ENCODE results near the gene SOAT2. TPM values are rescaled to one million over a fixed set of nuclear protein-coding genes. Genes with fewer than 3 reads are reported as not detected.
"Not testable (repeated sequence)": the region's sequence is repeated elsewhere in the genome, so short reads cannot be mapped to it uniquely, and the experiment has no call there.

The SOAT2 gene
- total RNA-seq, 1 donor from 2014 or later, result not detected

- no peaks in the 10 kb centered on the region for H3K36me3 Mint-ChIP-seq (ENCODE audit: unreplicated experiment)
- H3K27ac Mint-ChIP-seq (ENCODE audit: unreplicated experiment), result no peak overlapping the region
- H3K27me3 Mint-ChIP-seq (ENCODE audit: unreplicated experiment), result peaks cover 13% of the 10 kb centered on the region
- no peak for DNase-seq
- H3K4me3 Mint-ChIP-seq (ENCODE audit: unreplicated experiment), result no peak overlapping the region
- H3K9me3 Mint-ChIP-seq (ENCODE audit: unreplicated experiment), result peaks cover 3% of the 10 kb centered on the region
- TF ChIP-seq, protein P1, sequence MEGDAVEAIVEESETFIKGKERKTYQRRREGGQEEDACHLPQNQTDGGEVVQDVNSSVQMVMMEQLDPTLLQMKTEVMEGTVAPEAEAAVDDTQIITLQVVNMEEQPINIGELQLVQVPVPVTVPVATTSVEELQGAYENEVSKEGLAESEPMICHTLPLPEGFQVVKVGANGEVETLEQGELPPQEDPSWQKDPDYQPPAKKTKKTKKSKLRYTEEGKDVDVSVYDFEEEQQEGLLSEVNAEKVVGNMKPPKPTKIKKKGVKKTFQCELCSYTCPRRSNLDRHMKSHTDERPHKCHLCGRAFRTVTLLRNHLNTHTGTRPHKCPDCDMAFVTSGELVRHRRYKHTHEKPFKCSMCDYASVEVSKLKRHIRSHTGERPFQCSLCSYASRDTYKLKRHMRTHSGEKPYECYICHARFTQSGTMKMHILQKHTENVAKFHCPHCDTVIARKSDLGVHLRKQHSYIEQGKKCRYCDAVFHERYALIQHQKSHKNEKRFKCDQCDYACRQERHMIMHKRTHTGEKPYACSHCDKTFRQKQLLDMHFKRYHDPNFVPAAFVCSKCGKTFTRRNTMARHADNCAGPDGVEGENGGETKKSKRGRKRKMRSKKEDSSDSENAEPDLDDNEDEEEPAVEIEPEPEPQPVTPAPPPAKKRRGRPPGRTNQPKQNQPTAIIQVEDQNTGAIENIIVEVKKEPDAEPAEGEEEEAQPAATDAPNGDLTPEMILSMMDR (IDR thresholded peaks at IDR 0.05; ENCODE audit: partially characterized antibody, unreplicated experiment), result no peak
- peaks cover under 1% of the 10 kb centered on the region for H3K4me1 Mint-ChIP-seq (ENCODE audit: low read depth, unreplicated experiment)
These were observed 11.5 kb upstream of the SOAT2 start for GRCh38 chr12:53091756-53092155.

GRCh38 chr12:53093777-53094393 is 9.4 kb upstream of the SOAT2 start:
- H3K9me3 Mint-ChIP-seq (ENCODE audit: unreplicated experiment), result peaks cover 6% of the 10 kb centered on the region
- H3K27ac Mint-ChIP-seq (ENCODE audit: unreplicated experiment), result no peak overlapping the region
- H3K27me3 Mint-ChIP-seq (ENCODE audit: unreplicated experiment), result peaks cover 25% of the 10 kb centered on the region
- no peak for DNase-seq
- TF ChIP-seq, protein P1 (IDR thresholded peaks at IDR 0.05; ENCODE audit: partially characterized antibody, unreplicated experiment), result no peak
- no peak overlapping the region for H3K4me3 Mint-ChIP-seq (ENCODE audit: unreplicated experiment)
- H3K4me1 Mint-ChIP-seq (ENCODE audit: low read depth, unreplicated experiment), result peaks cover 8% of the 10 kb centered on the region
- no peaks in the 10 kb centered on the region for H3K36me3 Mint-ChIP-seq (ENCODE audit: unreplicated experiment)

GRCh38 chr12:53094394-53094787 is 8.9 kb upstream of the SOAT2 start:
- peaks cover 6% of the 10 kb centered on the region for H3K9me3 Mint-ChIP-seq (ENCODE audit: unreplicated experiment)

GRCh38 chr12:53094796-53095595 is 8.3 kb upstream of the SOAT2 start:
- not testable (repeated sequence) for DNase-seq; H3K4me1 Mint-ChIP-seq (ENCODE audit: low read depth, unreplicated experiment); H3K27ac Mint-ChIP-seq (ENCODE audit: unreplicated experiment); H3K9me3 Mint-ChIP-seq (ENCODE audit: unreplicated experiment); H3K4me3 Mint-ChIP-seq (ENCODE audit: unreplicated experiment); H3K36me3 Mint-ChIP-seq (ENCODE audit: unreplicated experiment)
- H3K27me3 Mint-ChIP-seq (ENCODE audit: unreplicated experiment), result peaks cover 32% of the 10 kb centered on the region

More at GRCh38 chr12:53094394-53094787, 8.9 kb upstream of the SOAT2 start:
- Mint-ChIP-seq H3K27me3 (ENCODE audit: unreplicated experiment) (peaks cover 30% of the 10 kb centered on the region), H3K27ac (ENCODE audit: unreplicated experiment) (no peak overlapping the region), H3K4me1 (ENCODE audit: low read depth, unreplicated experiment) (peaks cover 8% of the 10 kb centered on the region), H3K36me3 (ENCODE audit: unreplicated experiment) (no peaks in the 10 kb centered on the region), H3K4me3 (ENCODE audit: unreplicated experiment) (no peak overlapping the region)
- TF ChIP-seq, protein P1 (IDR thresholded peaks at IDR 0.05; ENCODE audit: partially characterized antibody, unreplicated experiment), result no peak
- no peak for DNase-seq

- DNase-seq; H3K4me1 Mint-ChIP-seq (ENCODE audit: low read depth, unreplicated experiment); H3K4me3 Mint-ChIP-seq (ENCODE audit: unreplicated experiment); H3K36me3 Mint-ChIP-seq (ENCODE audit: unreplicated experiment); H3K27ac Mint-ChIP-seq (ENCODE audit: unreplicated experiment); H3K9me3 Mint-ChIP-seq (ENCODE audit: unreplicated experiment): not testable (repeated sequence)
- peaks cover 32% of the 10 kb centered on the region for H3K27me3 Mint-ChIP-seq (ENCODE audit: unreplicated experiment)
These were observed 7.7 kb upstream of the SOAT2 start for GRCh38 chr12:53095596-53095895.

DNA sequence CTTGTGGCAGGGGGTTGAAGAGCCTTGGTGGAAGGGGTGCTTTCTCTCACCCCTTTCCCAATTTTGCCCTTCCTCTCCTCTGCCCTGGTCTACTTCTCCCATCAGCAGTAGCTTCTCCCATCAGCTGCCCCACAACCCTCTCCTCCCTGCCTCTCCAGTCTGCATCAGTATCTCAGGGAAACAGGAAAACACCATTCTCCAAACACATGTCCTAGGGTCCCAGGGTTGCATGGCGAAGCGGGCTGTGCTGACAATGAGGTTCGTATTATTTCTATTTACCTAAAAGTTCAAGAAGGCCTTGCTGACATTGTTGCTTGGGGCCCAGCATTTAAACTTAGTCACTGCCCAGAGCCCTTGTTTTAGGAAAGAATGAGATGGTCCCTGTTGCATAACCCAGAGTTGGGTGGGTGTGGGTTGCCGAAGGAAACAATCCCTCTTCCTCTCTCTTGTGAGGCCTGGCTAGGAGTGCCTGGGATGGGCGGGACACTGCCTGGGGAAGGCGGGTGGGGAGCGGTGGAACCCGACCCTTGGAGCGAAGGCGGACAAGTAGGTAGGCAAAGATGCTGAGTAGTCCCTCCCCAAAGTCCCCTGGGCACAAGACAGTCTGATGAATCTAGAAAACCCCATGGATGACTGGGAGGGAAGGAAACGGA is 7.1 kb upstream of the SOAT2 start:
- Mint-ChIP-seq H3K27ac (ENCODE audit: unreplicated experiment) (no peak overlapping the region), H3K4me1 (ENCODE audit: low read depth, unreplicated experiment) (peaks cover 8% of the 10 kb centered on the region), H3K9me3 (ENCODE audit: unreplicated experiment) (peaks cover 6% of the 10 kb centered on the region), H3K4me3 (ENCODE audit: unreplicated experiment) (no peak overlapping the region), H3K36me3 (ENCODE audit: unreplicated experiment) (no peaks in the 10 kb centered on the region), H3K27me3 (ENCODE audit: unreplicated experiment) (peaks cover 32% of the 10 kb centered on the region)
- TF ChIP-seq, protein P1 (IDR thresholded peaks at IDR 0.05; ENCODE audit: partially characterized antibody, unreplicated experiment), result no peak
- DNase-seq, result no peak
